ENCODE results near the gene CLDN2.

The CLDN2 gene

DNA sequence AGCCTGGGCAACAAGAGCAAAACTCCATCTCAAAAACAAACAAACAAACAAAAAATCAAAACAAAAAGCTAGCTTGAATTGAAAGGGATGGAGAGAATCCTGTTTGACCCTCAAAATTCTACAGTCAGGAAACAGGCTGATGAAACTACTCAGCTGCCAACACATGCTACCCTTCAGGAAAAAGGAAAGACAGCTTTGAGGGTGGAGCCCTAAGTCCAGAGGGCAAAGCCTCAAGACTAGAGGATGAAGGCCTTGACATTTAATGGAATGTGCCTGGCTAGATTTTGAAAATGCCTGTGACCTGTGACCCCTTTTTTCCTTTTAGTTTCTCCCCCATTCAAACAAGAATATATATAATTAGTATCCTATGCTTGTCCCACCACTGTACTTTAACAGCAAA, 52.7 kb downstream of the CLDN2 start:
- Histone ChIP-seq H2AK5ac (ENCODE audit: low read depth, low read length) (no peak overlapping the region), H3K27ac (replicated peaks; ENCODE audit: low read length) (no peak overlapping the region), H3K9ac (ENCODE audit: low read depth, low read length, poor library complexity) (no peak overlapping the region), H3K4ac (ENCODE audit: low read length) (no peak overlapping the region), H3K4me2 (ENCODE audit: insufficient read depth, low read length, poor library complexity, severe bottlenecking) (no peak overlapping the region), H3K23ac (ENCODE audit: low read depth, low read length, poor library complexity) (no peak overlapping the region), H3K4me3 (ENCODE audit: low read length in 2 of 2) (no peak overlapping the region), H2BK120ac (ENCODE audit: low read depth, low read length) (no peak overlapping the region), H3K18ac (ENCODE audit: low read length) (no peak overlapping the region), H4K91ac (ENCODE audit: low read depth, low read length, poor library complexity) (no peak overlapping the region), H3K9me3 (replicated peaks in 1 of 2; ENCODE audit: control insufficient read depth in 2 of 2, insufficient read depth in 1 of 2, low read depth in 1 of 2, low read length in 2 of 2) (no peaks in the 10 kb centered on the region), H2BK15ac (ENCODE audit: low read length) (no peak overlapping the region), H3K14ac (ENCODE audit: low read length) (no peak overlapping the region), H4K8ac (ENCODE audit: low read depth, low read length) (no peak overlapping the region), H2AFZ (ENCODE audit: low read length) (no peak overlapping the region), H3K36me3 (replicated peaks in 1 of 2; ENCODE audit: control insufficient read depth in 2 of 2, insufficient read depth in 2 of 2, low read length in 2 of 2) (no peaks in the 10 kb centered on the region), H3K79me1 (ENCODE audit: low read depth, low read length) (no peaks in the 10 kb centered on the region), H3K27me3 (ENCODE audit: control insufficient read depth in 3 of 3, insufficient read depth in 3 of 3, low read depth in 1 of 3, low read length in 3 of 3) (no peaks in the 10 kb centered on the region), H2BK5ac (ENCODE audit: low read length) (no peak overlapping the region), H3K4me1 (ENCODE audit: control insufficient read depth in 2 of 2, insufficient read depth in 1 of 2, low read depth in 1 of 2, low read length in 2 of 2) (no peaks in the 10 kb centered on the region), H2BK12ac (ENCODE audit: low read length) (no peak overlapping the region)
- DNase-seq (ENCODE audit: low spot score) = no peak

DNA sequence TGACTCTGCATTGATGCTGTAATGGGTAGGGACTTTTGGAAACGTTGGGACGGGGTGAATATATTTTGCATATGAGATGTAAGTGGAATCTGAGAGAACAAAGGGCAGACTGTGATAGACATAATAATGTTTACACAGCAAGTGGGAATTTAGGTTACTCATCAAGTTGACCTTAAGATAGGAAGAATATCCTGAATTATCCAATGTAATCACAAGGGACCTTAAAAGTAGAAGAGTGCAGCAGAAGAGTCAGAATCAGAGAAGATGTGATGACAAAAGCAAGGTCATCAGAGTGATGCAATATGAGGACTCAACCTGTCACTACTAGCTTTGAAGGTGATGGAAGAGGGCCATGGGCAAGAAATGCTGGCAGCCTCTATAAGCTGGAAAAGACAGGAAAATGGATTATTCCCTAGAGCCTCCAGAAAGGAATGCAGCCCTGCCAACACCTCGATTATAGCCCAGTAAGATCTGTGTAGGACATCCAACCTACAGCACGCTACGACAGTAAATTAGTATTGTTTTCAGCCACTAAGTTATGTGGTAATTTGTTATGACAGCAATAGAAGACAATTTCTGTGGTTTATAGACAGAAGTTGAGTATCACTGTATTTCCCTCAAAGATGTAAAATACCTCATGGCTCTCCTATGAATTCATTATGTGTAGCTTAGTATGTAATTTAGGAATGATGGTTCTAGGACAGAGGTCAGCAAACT, 53.4 kb downstream of the CLDN2 start:
- Histone ChIP-seq H3K9ac (ENCODE audit: low read depth, low read length, poor library complexity) (no peak overlapping the region), H3K18ac (ENCODE audit: low read length) (no peak overlapping the region), H3K4me1 (ENCODE audit: control insufficient read depth in 2 of 2, insufficient read depth in 1 of 2, low read depth in 1 of 2, low read length in 2 of 2) (no peaks in the 10 kb centered on the region), H2AFZ (ENCODE audit: low read length) (no peak overlapping the region), H2AK5ac (ENCODE audit: low read depth, low read length) (no peak overlapping the region), H3K79me1 (ENCODE audit: low read depth, low read length) (no peaks in the 10 kb centered on the region), H3K27ac (replicated peaks; ENCODE audit: low read length) (no peak overlapping the region), H2BK15ac (ENCODE audit: low read length) (no peak overlapping the region), H3K4me3 (ENCODE audit: low read length in 2 of 2) (no peak overlapping the region), H3K27me3 (ENCODE audit: control insufficient read depth in 3 of 3, insufficient read depth in 3 of 3, low read depth in 1 of 3, low read length in 3 of 3) (no peaks in the 10 kb centered on the region), H2BK120ac (ENCODE audit: low read depth, low read length) (no peak overlapping the region), H3K9me3 (replicated peaks in 1 of 2; ENCODE audit: control insufficient read depth in 2 of 2, insufficient read depth in 1 of 2, low read depth in 1 of 2, low read length in 2 of 2) (no peaks in the 10 kb centered on the region), H2BK5ac (ENCODE audit: low read length) (no peak overlapping the region), H4K8ac (ENCODE audit: low read depth, low read length) (no peak overlapping the region), H3K4ac (ENCODE audit: low read length) (no peak overlapping the region), H3K23ac (ENCODE audit: low read depth, low read length, poor library complexity) (no peak overlapping the region), H4K91ac (ENCODE audit: low read depth, low read length, poor library complexity) (no peak overlapping the region), H2BK12ac (ENCODE audit: low read length) (no peak overlapping the region), H3K4me2 (ENCODE audit: insufficient read depth, low read length, poor library complexity, severe bottlenecking) (no peak overlapping the region), H3K14ac (ENCODE audit: low read length) (no peak overlapping the region), H3K36me3 (replicated peaks in 1 of 2; ENCODE audit: control insufficient read depth in 2 of 2, insufficient read depth in 2 of 2, low read length in 2 of 2) (no peaks in the 10 kb centered on the region)
- DNase-seq (ENCODE audit: low spot score) = no peak
- WGBS, 2 donors (ENCODE audit: extremely low coverage in 2 of 2, insufficient read length in 2 of 2, insufficient replicate concordance in 1 of 2) = no CpG with 5 or more reads among the region's 5 CpGs

DNA sequence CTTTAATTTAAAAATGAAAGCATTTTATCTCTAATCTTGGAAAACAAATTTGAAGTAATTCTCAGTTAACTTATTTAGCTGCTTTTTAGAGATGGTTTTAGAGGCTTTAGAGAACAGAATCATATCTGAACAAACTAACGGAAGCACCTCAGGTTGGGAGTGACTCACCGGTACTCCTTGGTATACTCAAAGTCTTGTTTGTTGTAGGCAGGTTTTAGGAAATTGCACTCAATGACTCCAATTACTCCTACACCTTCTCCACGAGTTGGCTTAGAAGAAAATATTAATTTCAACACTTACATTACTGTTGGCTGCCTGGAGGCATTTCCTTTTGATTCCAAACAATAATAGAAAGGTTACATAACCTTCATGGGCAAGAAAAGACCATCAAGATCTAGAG, 56.2 kb downstream of the CLDN2 start:
- WGBS, 2 donors (ENCODE audit: extremely low coverage in 2 of 2, insufficient read length in 2 of 2, insufficient replicate concordance in 1 of 2) = no CpG with 5 or more reads among the region's 3 CpGs
- Histone ChIP-seq H3K9ac (ENCODE audit: low read depth, low read length, poor library complexity) (no peak overlapping the region), H2BK15ac (ENCODE audit: low read length) (no peak overlapping the region), H3K4me2 (ENCODE audit: insufficient read depth, low read length, poor library complexity, severe bottlenecking) (no peak overlapping the region), H2BK120ac (ENCODE audit: low read depth, low read length) (no peak overlapping the region), H3K4me3 (ENCODE audit: low read length in 2 of 2) (no peak overlapping the region), H3K18ac (ENCODE audit: low read length) (no peak overlapping the region), H3K23ac (ENCODE audit: low read depth, low read length, poor library complexity) (no peak overlapping the region), H4K91ac (ENCODE audit: low read depth, low read length, poor library complexity) (no peak overlapping the region), H3K14ac (ENCODE audit: low read length) (no peak overlapping the region), H2BK5ac (ENCODE audit: low read length) (no peak overlapping the region), H3K27ac (replicated peaks; ENCODE audit: low read length) (no peak overlapping the region), H3K27me3 (ENCODE audit: control insufficient read depth in 3 of 3, insufficient read depth in 3 of 3, low read depth in 1 of 3, low read length in 3 of 3) (peaks cover 0 to 3% (median 0%) of the 10 kb centered on the region in 3 experiments), H4K8ac (ENCODE audit: low read depth, low read length) (no peak overlapping the region), H2AK5ac (ENCODE audit: low read depth, low read length) (no peak overlapping the region), H3K36me3 (replicated peaks in 1 of 2; ENCODE audit: control insufficient read depth in 2 of 2, insufficient read depth in 2 of 2, low read length in 2 of 2) (peaks cover 0 to 4% of the 10 kb centered on the region in 2 donors), H2AFZ (ENCODE audit: low read length) (no peak overlapping the region), H3K9me3 (replicated peaks in 1 of 2; ENCODE audit: control insufficient read depth in 2 of 2, insufficient read depth in 1 of 2, low read depth in 1 of 2, low read length in 2 of 2) (no peaks in the 10 kb centered on the region), H3K79me1 (ENCODE audit: low read depth, low read length) (no peaks in the 10 kb centered on the region), H3K4me1 (ENCODE audit: control insufficient read depth in 2 of 2, insufficient read depth in 1 of 2, low read depth in 1 of 2, low read length in 2 of 2) (no peaks in the 10 kb centered on the region), H2BK12ac (ENCODE audit: low read length) (no peak overlapping the region), H3K4ac (ENCODE audit: low read length) (no peak overlapping the region)
- no peak for DNase-seq (ENCODE audit: low spot score)
